Keratinocyte (primary cell): ENCODE data around the gene ZFPM1. TPM values are rescaled to one million over a fixed set of nuclear protein-coding genes. Genes with fewer than 3 reads are reported as not detected.

ENCODE experiments used
- DNase-seq: peaks from one replicate; pipeline ENCODE4 v3.0.0-alpha.2; 2011; ENCODE audit warnings: low read depth, missing footprints, low spot score
- FAIRE-seq: peaks from 2 replicates; lab custom pipeline; 2011; peaks lifted over from hg19 to GRCh38; lab: Jason Lieb, UNC
- H2AFZ ChIP-seq: 2 replicates; pipeline ENCODE4 v1.6.0; 2012; ENCODE audit warnings: low read length, control low read depth, inconsistent platforms; ENCODE audit not compliant: control insufficient read depth
- H3K27ac ChIP-seq: 2 replicates; pipeline ENCODE4 v1.5.1; 2011; ENCODE audit warnings: low read length; ENCODE audit not compliant: control insufficient read depth, insufficient read depth
- H3K27me3 ChIP-seq: 3 replicates; pipeline ENCODE4 v1.6.0; 2011; ENCODE audit warnings: low read length; ENCODE audit not compliant: control insufficient read depth, insufficient read depth; ENCODE audit errors: extremely low read depth
- H3K36me3 ChIP-seq, 2 experiments: 2 replicates in 1 of 2; 3 replicates in 1 of 2; pipeline ENCODE4 v1.5.1; 2011; ENCODE audit warnings: low read length in 2 of 2, mild to moderate bottlenecking in 1 of 2; ENCODE audit not compliant: control insufficient read depth in 2 of 2, insufficient read depth in 2 of 2; ENCODE audit errors: extremely low read depth in 1 of 2
- H3K4me1 ChIP-seq: 3 replicates; pipeline ENCODE4 v1.5.1; 2011; ENCODE audit warnings: low read length; ENCODE audit not compliant: control insufficient read depth, insufficient read depth; ENCODE audit errors: extremely low read depth
- H3K4me2 ChIP-seq: 3 replicates; pipeline ENCODE4 v1.6.0; 2011; ENCODE audit warnings: low read depth, low read length; ENCODE audit not compliant: control insufficient read depth, insufficient read depth; ENCODE audit errors: extremely low read depth
- H3K4me3 ChIP-seq, 3 experiments: fragments of 200-600 bp in 1 of 3; sonication (generic) in 1 of 3; 2 replicates in 2 of 3; 3 replicates in 1 of 3; pipeline ENCODE4 v1.5.1; 2011 to 2016; ENCODE audit warnings: low read length in 3 of 3, mild to moderate bottlenecking in 3 of 3, control low read depth in 2 of 3, inconsistent platforms in 1 of 3, low read depth in 1 of 3, mixed read lengths in 1 of 3, mixed run types in 1 of 3, moderate library complexity in 1 of 3; ENCODE audit not compliant: control insufficient read depth in 2 of 3, insufficient read depth in 2 of 3; ENCODE audit errors: extremely low read depth in 1 of 3
- H3K79me2 ChIP-seq: 2 replicates; pipeline ENCODE4 v1.6.0; 2012; ENCODE audit warnings: low read length; ENCODE audit not compliant: control insufficient read depth, insufficient read depth
- H3K9ac ChIP-seq: 3 replicates; pipeline ENCODE4 v1.6.0; 2011; ENCODE audit warnings: low read length; ENCODE audit not compliant: control insufficient read depth, insufficient read depth; ENCODE audit errors: extremely low read depth
- H3K9me1 ChIP-seq: 3 replicates; pipeline ENCODE4 v1.6.0; 2011; ENCODE audit warnings: low read length; ENCODE audit not compliant: control insufficient read depth, insufficient read depth; ENCODE audit errors: extremely low read depth
- H3K9me3 ChIP-seq: 2 replicates; pipeline ENCODE4 v1.5.1; 2012; ENCODE audit warnings: low read depth, low read length; ENCODE audit not compliant: control insufficient read depth
- H4K20me1 ChIP-seq: 3 replicates; pipeline ENCODE4 v1.6.0; 2011; ENCODE audit warnings: low read length; ENCODE audit not compliant: control insufficient read depth, insufficient read depth; ENCODE audit errors: extremely low read depth
- CTCF ChIP-seq, 3 experiments: IDR thresholded peaks in 1 of 3; conservative IDR thresholded peaks in 1 of 3; optimal IDR thresholded peaks in 1 of 3; 2 replicates in 2 of 3; 3 replicates in 1 of 3; pipeline versions ENCODE3 to v1.5.1; 2011; ENCODE audit warnings: low read length in 3 of 3, mild to moderate bottlenecking in 3 of 3, moderate library complexity in 2 of 3, control low read depth in 1 of 3, inconsistent platforms in 1 of 3; ENCODE audit not compliant: insufficient read depth in 2 of 3; ENCODE audit errors: extremely low read depth in 1 of 3
- EZH2 ChIP-seq: IDR thresholded peaks from one replicate; pipeline ENCODE4 v1.6.1; 2012; ENCODE audit warnings: inconsistent platforms, mild to moderate bottlenecking, low read length, moderate library complexity
- dilution Hi-C: fragments of 300-500 bp; cut with MboI; formaldehyde crosslinking; loops from one replicate; pipeline ENCODE4 v1.7.0; 2020; ENCODE audit warnings: low sequenced_read_pairs; ENCODE audit not compliant: extremely low pct_ligation_motif_present
- polyA plus RNA-seq, 5 experiments: library from polyadenylated mRNA; depleted of rRNA in 3 of 5; stranded (reverse) in 3 of 5; stranded (forward) in 1 of 5; unstranded in 1 of 5; fragments of >200 nt; gene quantifications; 1 replicate in 1 of 5; 2 replicates in 3 of 5; 3 replicates in 1 of 5; pipeline versions ENCODE4 v1.2.1 to v1.2.3, GENCODE V29; 2011 to 2012; ENCODE audit warnings: missing spikeins in 2 of 5, low read depth in 1 of 5, low replicate concordance in 1 of 5

The ZFPM1 gene
- polyA plus RNA-seq, 1 donor (not counting 4 experiments of a cell fraction or from before 2014, with no cell fraction given) = 0.42 TPM

GRCh38 chr16:88481851-88482250 is 28.8 kb downstream of the ZFPM1 start:
- Histone ChIP-seq H3K4me1 (no peaks in the 10 kb centered on the region), H3K27ac (no peak overlapping the region), H3K27me3 (no peaks in the 10 kb centered on the region), H3K4me3 (no peak overlapping the region), H3K79me2 (peaks cover 3% of the 10 kb centered on the region), H4K20me1 (no peaks in the 10 kb centered on the region), H3K9me3 (no peaks in the 10 kb centered on the region), H2AFZ (no peak overlapping the region), H3K9me1 (no peaks in the 10 kb centered on the region), H3K4me2 (no peak overlapping the region), H3K9ac (no peak overlapping the region), H3K36me3 (peaks cover 0 to 3% of the 10 kb centered on the region in 2 experiments)
- DNase-seq (no peak), FAIRE-seq (no peak)
- dilution Hi-C loops = no loop called here
- no peak for TF ChIP-seq CTCF (optimal IDR thresholded peaks at IDR 0.05 in 1 of 3, IDR thresholded peaks at IDR 0.05 in 1 of 3, conservative IDR thresholded peaks at IDR 0.05 in 1 of 3; ENCODE audit: extremely low read depth in 1 of 3, insufficient read depth in 2 of 3, low read length in 3 of 3)
- no peak for TF ChIP-seq EZH2

- Histone ChIP-seq H4K20me1 (no peaks in the 10 kb centered on the region), H3K27ac (no peak overlapping the region), H3K9me3 (no peaks in the 10 kb centered on the region), H2AFZ (no peak overlapping the region), H3K9ac (no peak overlapping the region), H3K79me2 (peaks cover 3% of the 10 kb centered on the region), H3K27me3 (no peaks in the 10 kb centered on the region), H3K4me2 (no peak overlapping the region), H3K9me1 (no peaks in the 10 kb centered on the region), H3K4me1 (no peaks in the 10 kb centered on the region), H3K4me3 (no peak overlapping the region), H3K36me3 (peaks cover 0 to 5% of the 10 kb centered on the region in 2 experiments)
- FAIRE-seq (no peak), DNase-seq (no peak)
- dilution Hi-C loops = no loop called here
- no peak for TF ChIP-seq EZH2
- TF ChIP-seq CTCF (optimal IDR thresholded peaks at IDR 0.05 in 1 of 3, IDR thresholded peaks at IDR 0.05 in 1 of 3, conservative IDR thresholded peaks at IDR 0.05 in 1 of 3; ENCODE audit: extremely low read depth in 1 of 3, insufficient read depth in 2 of 3, low read length in 3 of 3) = no peak
Observed at GRCh38 chr16:88482630-88483391, 29.7 kb downstream of the ZFPM1 start.
